Tibial nerve (tissue), 3 donors: ENCODE results near the gene PHACTR4.
"Not testable (repeated sequence)": the region's sequence is repeated elsewhere in the genome, so short reads cannot be mapped to it uniquely, and the experiment has no call there.

Experiments used
- POLR2A ChIP-seq, 2 donors: fragments of 450-650 bp; IDR thresholded peaks; one replicate each; pipeline ENCODE4 v1.6.1; 2017; ENCODE audit warnings: antibody characterized with exemption in 2 of 2, mild to moderate bottlenecking in 2 of 2, moderate library complexity in 2 of 2
- TF ChIP-seq, protein P1 (sequence below), 5 experiments: fragments of 200-600 bp in 3 of 5; fragments of 450-650 bp in 2 of 5; sonication (generic) in 3 of 5; IDR thresholded peaks; one replicate each; pipeline ENCODE4 v1.5.1; 2016 to 2019; ENCODE audit warnings: antibody characterized with exemption in 5 of 5, mild to moderate bottlenecking in 3 of 5, moderate library complexity in 2 of 5

DNA sequence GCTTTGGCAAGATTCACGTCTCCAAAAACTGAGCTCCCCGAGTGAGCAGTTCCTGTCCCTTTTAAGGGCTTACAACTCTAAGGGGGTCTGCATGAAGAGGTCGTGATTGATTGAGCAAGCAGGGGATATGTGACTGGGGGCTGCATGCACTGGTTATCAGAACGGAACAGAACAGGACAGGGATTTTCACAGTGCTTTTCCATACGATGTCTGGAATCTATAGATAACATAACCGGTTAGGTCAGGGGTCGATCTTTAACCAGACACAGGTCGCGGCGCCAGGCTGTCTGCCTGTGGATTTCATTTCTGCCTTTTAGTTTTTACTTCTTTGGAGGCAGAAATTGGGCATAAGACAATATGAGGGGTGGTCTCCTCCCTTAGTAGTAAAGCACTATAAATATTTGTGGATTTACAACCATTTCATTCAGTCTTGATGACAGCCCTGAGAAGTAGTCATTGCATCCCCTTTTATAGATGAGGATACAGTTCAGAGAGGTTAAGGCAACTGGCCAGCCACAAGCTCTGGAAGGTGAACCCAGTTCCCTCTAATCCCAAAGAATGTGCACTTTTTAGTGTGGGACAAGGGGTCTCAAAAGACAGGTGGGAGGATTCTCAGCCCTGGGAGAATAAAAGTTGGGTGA is 155.6 kb downstream of the PHACTR4 start:
- TF ChIP-seq, protein P1, sequence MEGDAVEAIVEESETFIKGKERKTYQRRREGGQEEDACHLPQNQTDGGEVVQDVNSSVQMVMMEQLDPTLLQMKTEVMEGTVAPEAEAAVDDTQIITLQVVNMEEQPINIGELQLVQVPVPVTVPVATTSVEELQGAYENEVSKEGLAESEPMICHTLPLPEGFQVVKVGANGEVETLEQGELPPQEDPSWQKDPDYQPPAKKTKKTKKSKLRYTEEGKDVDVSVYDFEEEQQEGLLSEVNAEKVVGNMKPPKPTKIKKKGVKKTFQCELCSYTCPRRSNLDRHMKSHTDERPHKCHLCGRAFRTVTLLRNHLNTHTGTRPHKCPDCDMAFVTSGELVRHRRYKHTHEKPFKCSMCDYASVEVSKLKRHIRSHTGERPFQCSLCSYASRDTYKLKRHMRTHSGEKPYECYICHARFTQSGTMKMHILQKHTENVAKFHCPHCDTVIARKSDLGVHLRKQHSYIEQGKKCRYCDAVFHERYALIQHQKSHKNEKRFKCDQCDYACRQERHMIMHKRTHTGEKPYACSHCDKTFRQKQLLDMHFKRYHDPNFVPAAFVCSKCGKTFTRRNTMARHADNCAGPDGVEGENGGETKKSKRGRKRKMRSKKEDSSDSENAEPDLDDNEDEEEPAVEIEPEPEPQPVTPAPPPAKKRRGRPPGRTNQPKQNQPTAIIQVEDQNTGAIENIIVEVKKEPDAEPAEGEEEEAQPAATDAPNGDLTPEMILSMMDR (IDR thresholded peaks at IDR 0.05): not testable (repeated sequence)
- TF ChIP-seq POLR2A (IDR thresholded peaks at IDR 0.05): not testable (repeated sequence)
